Mesodermal cell (in vitro differentiated cells): ENCODE measurements around the gene KREMEN1.

Source experiments
- H3K27ac ChIP-seq: 2 replicates; pipeline ENCODE4 v1.7.0; 2013; ENCODE audit warnings: mild to moderate bottlenecking, low read depth, low read length, moderate library complexity; ENCODE audit not compliant: severe bottlenecking
- H3K36me3 ChIP-seq: 2 replicates; pipeline ENCODE4 v1.7.1; 2013; ENCODE audit warnings: mild to moderate bottlenecking, low read length, moderate library complexity; ENCODE audit not compliant: control insufficient read depth, insufficient read depth
- H3K4me1 ChIP-seq: one replicate; pipeline ENCODE4 v1.7.1; 2013; ENCODE audit warnings: mild to moderate bottlenecking, low read length; ENCODE audit not compliant: insufficient read depth, control insufficient read depth, poor library complexity, severe bottlenecking
- H3K4me3 ChIP-seq: 2 replicates; pipeline ENCODE4 v1.7.0; 2013; ENCODE audit warnings: low read length, control low read depth, mild to moderate bottlenecking; ENCODE audit not compliant: insufficient read depth, poor library complexity, severe bottlenecking; ENCODE audit errors: extremely low read depth
- H3K9me3 ChIP-seq: 2 replicates; pipeline ENCODE4 v1.7.1; 2013; ENCODE audit warnings: mild to moderate bottlenecking, low read length, moderate library complexity; ENCODE audit not compliant: control insufficient read depth
- WGBS, 2 experiments: methylation state at CpG; one replicate each; pipeline ENCODE4 v1.1.5; 2013; ENCODE audit warnings: missing lambda C conversion rate in 2 of 2; ENCODE audit not compliant: insufficient coverage in 2 of 2; 5-methylcytosine and 5-hydroxymethylcytosine counted together

Gene KREMEN1

DNA sequence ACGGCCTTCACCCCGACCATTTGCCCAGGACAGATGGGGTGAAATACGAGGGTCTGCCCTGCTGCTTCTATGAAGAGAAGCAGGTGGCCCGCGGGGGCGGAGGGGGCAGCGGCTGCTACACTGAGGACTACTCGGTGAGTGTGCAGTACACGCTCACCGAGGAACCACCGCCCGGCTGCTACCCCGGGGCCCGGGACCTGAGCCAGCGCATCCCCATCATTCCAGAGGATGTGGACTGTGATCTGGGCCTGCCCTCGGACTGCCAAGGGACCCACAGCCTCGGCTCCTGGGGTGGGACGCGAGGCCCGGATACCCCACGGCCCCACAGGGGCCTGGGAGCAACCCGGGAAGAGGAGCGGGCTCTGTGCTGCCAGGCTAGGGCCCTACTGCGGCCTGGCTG is 22.4 kb upstream of the KREMEN1 start:
- 96 to 97% methylated on average over 24 of the region's 24 CpGs for whole genome bisulfite sequencing, 2 experiments

DNA sequence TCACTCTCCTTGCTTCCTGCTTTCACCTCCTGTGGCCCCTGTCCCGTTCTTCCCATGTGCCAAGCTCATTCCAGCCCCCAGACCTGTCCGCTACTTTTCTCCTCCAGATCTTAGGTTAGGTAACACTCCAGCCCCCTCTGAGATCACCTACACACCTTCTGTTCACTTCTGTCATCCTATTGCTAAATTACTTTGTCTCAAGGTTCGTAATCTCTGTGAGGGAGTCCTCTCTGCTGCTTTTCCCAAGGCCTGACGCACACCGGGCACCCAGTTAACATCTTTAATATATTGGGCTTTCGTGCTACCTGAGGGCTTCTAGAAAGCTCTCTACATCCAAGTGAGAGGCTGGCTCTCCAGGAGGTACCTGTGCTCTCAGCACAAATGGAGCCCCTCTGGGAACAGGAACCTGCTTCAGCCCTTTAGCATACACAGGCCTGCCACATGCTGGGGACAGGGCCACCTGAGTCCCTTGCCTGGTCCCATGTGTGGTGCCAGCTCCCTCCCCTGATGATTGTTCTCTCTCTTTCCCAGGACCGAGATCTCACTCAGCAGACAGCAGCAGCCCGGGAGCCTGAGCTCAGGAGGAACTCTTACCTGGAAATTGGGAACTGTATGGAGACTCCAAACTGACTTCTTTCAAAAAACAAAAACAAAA is 19.7 kb upstream of the KREMEN1 start:
- H3K4me3 ChIP-seq = no peak overlapping the region
- no peak overlapping the region for H3K27ac ChIP-seq
- 95 to 96% methylated on average over 6 of the region's 8 CpGs for WGBS, 2 experiments
- H3K36me3 ChIP-seq = peaks cover 29% of the 10 kb centered on the region
- no peaks in the 10 kb centered on the region for H3K4me1 ChIP-seq
- no peaks in the 10 kb centered on the region for H3K9me3 ChIP-seq

More for the DNA sequence above, 22.4 kb upstream of the KREMEN1 start:
- peaks cover 57% of the 10 kb centered on the region for H3K36me3 ChIP-seq
- no peaks in the 10 kb centered on the region for H3K9me3 ChIP-seq
- H3K4me1 ChIP-seq = no peaks in the 10 kb centered on the region
- H3K27ac ChIP-seq = no peak overlapping the region
- no peak overlapping the region for H3K4me3 ChIP-seq

DNA sequence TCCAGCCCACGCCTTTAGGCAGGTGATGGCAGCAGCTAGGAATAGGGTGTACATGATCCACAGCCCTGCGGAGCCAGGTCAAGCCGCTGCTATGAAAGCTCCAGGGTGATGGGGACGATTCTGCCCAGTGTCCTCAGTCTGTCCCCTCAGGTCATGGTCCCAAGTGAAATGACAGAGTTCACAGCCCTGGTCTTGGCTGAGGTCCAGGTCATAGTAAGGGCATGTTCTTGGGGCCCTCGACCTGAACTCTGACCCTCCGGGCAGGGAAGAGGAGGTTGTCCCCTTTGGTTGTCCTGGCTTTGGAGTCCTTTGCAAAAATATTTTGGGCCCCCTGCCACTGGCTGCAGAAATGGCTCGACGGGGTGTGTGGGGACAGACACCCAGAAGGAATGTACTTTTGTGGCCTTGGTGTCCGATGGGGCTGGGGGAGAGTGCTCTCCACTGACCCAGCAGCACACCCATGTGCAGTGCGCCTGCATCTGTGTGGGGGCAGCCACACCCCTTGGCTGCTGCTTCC is 18.5 kb upstream of the KREMEN1 start:
- Histone ChIP-seq H3K4me1 (no peaks in the 10 kb centered on the region), H3K4me3 (no peak overlapping the region), H3K36me3 (peaks cover 19% of the 10 kb centered on the region), H3K9me3 (no peaks in the 10 kb centered on the region), H3K27ac (no peak overlapping the region)
- WGBS, 2 experiments = 89 to 90% methylated on average over 8 to 9 of the region's 10 CpGs

DNA sequence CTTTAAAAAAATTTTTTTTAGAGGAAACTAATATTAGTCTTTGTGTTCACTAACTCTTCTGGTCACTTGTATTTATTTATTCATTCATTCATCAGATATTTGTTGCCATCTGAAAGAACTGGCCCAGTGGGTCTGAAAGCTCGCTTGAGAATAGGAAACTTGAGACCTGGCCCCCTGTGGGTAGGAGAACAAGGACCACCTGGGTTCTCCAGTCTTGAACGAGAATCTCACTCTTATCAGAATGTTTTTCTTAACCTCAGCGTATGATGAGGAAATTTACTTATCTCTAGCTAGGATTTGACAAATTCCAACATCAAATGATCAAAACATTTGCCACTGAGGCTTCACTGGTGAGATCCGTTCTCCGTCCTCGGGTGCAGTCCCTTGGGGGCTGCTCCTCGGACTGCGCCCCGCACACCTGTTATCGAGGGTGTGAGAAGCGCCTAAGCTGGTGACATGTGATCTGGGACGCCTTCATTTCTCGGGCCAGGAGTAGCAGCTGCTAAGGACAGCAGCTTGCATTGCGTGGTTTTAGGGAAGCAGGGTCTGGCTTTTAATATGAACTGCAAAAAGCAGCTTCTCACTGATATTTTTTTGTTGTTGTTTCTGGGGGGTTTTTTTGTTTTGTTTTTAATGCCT is 17.5 kb upstream of the KREMEN1 start:
- Histone ChIP-seq H3K4me1 (no peaks in the 10 kb centered on the region), H3K4me3 (no peak overlapping the region), H3K27ac (no peak overlapping the region), H3K36me3 (peaks cover 9% of the 10 kb centered on the region), H3K9me3 (no peaks in the 10 kb centered on the region)
- 77 to 85% methylated on average over 10 to 13 of the region's 14 CpGs for WGBS, 2 experiments

DNA sequence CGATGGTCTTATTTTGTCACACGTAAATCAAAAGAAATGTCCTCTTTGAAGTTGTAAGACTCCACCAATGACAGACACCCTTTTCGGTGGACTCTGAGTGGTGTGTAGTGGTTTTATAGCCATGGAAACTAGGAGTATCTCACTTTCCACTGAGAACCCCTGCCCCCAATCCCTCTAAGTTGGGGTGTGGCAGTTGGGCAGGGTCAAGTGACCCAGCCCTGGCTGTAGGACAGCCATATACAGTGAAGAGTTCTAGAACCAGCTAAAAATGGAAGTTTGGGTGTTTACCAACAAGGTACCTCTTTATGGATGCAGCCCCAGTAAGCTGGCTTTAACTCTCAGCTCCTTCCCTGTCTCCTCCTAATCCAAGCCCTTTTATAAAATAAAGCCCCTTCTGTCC is 16.4 kb upstream of the KREMEN1 start:
- Histone ChIP-seq H3K27ac (no peak overlapping the region), H3K4me1 (no peaks in the 10 kb centered on the region), H3K36me3 (no peaks in the 10 kb centered on the region), H3K9me3 (no peaks in the 10 kb centered on the region), H3K4me3 (no peak overlapping the region)
- 83 to 94% methylated on average over 1 to 2 of the region's 3 CpGs for WGBS, 2 experiments

DNA sequence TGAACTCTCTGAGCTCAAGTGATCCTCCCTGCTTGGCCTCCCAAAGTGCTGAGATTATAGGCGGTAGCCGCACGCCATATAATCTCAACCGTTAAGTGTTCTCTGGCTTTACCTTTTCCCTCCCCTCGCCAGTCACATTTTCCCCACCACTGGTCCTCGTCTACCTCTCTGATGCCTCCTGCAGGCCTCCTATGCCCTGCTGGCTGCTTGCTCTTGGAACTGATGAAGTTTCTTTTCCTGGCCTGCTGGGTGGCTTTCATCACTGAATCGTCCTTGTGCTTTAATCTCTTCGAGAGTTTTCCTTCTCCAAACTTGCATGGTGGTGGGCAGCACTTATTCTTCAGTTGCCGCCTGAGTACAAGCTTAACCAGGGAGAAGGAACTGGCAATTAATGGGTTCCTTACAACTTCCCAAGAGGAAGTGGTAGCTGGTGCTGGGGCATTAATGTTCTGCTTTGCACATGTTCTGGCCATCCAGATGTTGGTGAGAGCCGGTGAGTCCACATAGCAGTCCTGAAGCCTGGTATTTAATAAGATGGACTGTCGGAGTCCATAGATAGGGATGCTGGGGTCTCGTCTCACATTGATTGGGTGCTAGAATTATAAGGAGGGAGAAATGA is 12.5 kb upstream of the KREMEN1 start:
- no peaks in the 10 kb centered on the region for H3K36me3 ChIP-seq
- no peak overlapping the region for H3K27ac ChIP-seq
- no peak overlapping the region for H3K4me3 ChIP-seq
- 91 to 92% methylated on average over 12 of the region's 12 CpGs for WGBS, 2 experiments
- no peaks in the 10 kb centered on the region for H3K4me1 ChIP-seq
- no peaks in the 10 kb centered on the region for H3K9me3 ChIP-seq

DNA sequence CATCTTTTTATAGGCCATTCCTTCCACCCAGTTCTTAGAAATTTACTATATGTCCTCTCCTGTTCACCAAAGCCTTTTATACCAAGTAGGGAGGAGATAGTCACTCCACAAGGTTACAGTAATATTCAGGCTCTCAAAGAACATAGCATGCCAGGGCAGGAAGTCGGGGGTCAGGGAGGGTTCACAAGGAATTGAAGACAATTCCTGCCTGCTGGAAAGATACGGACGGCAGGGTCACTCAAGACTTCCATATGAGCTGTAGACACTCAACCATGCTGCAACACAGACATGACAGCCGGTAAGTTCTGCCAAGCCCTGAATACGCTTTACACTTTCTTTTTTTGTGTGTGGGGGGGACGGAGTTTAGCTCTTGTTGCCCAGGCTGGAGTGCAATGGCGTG is 11.9 kb upstream of the KREMEN1 start:
- Histone ChIP-seq H3K4me1 (no peaks in the 10 kb centered on the region), H3K9me3 (no peaks in the 10 kb centered on the region), H3K4me3 (no peak overlapping the region), H3K36me3 (no peaks in the 10 kb centered on the region), H3K27ac (no peak overlapping the region)
- WGBS, 2 experiments = 87 to 89% methylated on average over 7 of the region's 7 CpGs

DNA sequence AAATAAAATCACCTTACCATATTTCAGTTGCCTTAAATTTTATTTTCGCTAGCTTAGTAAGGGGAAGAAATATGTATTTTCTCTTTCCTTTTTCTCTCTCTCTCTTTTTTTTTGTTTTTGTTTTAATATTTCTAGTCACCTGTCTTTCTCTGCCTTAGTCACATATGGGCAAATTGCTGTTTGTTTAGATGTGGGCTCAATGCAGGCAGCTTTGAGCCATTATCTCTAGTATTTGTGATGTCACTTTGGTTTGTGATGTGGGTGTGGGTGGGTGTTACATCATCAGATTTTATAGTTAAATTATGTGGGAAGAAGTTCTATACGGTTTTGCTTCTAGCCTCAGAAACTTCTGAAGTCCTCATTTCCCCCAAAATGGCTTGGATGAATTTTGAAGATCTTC is 11.1 kb upstream of the KREMEN1 start, which contains the start of gene C22orf31:
Gene C22orf31, minus strand, starts transcription at position 59 of the 400 bp plus-strand sequence. Its CDS starts 39 bp downstream, at position 20.
- WGBS, 2 experiments = no CpG with 5 or more reads among the region's 2 CpGs
- Histone ChIP-seq H3K9me3 (no peaks in the 10 kb centered on the region), H3K27ac (no peak within 1 kb of the TSS), H3K36me3 (no peaks in the 10 kb centered on the region), H3K4me1 (no peaks in the 10 kb centered on the region), H3K4me3 (no peak within 1 kb of the TSS)

DNA sequence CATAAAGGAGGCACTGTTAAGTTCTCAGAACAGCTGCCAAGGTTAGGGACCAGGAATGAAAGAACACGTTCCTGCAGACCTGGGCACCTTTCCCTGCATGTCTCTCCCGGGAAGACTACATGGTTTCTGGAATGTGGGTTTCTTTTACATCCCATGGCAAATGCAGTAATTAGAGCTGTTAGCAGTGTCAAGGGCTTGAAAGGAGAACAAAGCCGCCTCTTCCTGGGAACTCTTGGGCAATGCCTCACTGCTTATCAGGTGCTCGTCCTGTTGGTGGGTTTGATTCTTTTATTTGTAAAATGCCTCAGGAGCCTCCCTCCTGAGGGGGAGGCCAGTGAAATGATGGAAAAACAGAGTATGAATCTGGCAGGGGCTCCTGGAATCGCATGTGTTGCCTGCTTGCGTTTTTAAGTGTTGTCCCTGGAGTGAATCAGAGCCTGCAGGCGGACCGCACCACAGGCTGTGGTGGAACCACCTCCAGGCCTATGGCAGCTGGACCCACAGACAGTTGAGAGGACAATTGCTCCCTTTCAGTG is 10.5 kb upstream of the KREMEN1 start:
- Histone ChIP-seq H3K36me3 (no peaks in the 10 kb centered on the region), H3K4me1 (no peaks in the 10 kb centered on the region), H3K9me3 (no peaks in the 10 kb centered on the region), H3K27ac (no peak overlapping the region), H3K4me3 (no peak overlapping the region)
- WGBS, 2 experiments = 75 to 79% methylated on average over 7 of the region's 8 CpGs

DNA sequence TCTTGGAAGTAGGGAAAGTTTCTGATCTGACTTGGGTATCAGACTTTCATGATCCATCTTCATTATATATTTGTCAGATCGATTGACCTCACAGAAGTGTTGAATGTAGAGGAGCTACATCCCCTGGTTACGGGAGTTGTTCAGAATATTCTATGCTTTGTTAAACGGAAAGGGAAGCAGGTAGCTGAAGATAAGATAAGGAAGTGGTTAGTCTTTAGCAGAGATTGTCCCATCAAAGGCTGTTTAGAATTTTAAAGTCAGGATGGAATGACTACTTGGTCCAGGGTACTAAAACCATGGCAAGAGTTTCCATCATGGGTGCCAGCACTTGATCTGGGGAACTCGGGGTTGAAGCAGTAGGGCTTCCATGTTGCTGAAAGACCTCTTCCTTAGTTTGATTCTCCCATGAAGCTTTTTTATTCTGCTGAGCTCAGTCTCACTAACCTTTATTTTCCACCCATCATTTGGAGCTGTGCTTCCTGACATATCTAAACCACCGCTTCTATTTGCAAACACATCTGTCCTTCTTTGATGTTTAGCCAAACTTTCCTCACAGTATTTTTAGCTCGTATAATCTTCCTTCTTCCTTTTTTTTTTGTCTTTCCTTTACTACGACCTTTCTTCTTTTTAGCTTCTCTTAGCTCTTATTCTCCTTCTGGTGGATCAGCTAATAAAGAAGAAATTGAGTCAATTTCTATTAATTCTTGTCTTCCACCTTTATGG is 7.2 kb upstream of the KREMEN1 start:
- Histone ChIP-seq H3K4me1 (no peaks in the 10 kb centered on the region), H3K36me3 (no peaks in the 10 kb centered on the region), H3K4me3 (no peak overlapping the region), H3K27ac (no peak overlapping the region), H3K9me3 (no peaks in the 10 kb centered on the region)
- 77% methylated on average over 5 to 6 of the region's 7 CpGs for WGBS, 2 experiments
